Measurements from ENCODE around the gene LGI2. TPM values are rescaled to one million over a fixed set of nuclear protein-coding genes. Genes with fewer than 3 reads are reported as not detected.
A peak's percentile ranks its signal among the peaks of the same experiment; 100 is the strongest.

The LGI2 gene
- total RNA-seq, 2 donors from 2014 or later, result 0.05 to 2.8 TPM

DNA sequence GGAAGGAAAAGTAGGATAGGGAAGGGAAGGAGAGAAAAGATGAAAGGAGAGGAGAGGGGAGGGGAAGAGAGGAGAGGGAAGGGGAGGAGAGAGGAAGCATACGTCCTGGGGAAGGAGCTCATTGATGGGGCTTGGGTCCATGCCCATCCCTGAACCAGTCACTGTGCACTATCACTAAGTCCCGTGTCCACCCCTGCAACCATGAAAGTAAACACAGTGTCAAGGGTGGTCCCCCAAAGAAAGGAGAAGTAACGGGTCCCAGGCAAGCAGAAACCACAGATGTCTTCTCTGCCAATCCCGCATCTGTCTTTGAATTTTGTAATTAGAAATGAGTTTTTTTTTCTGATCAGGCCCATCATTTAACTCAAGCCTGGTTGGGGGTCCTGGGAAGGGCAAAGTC lies 55.2 kb downstream of the LGI2 start:
- Histone ChIP-seq H3K4me3 (no peak overlapping the region), H3K9me3 (no peaks in the 10 kb centered on the region), H3K4me1 (replicated peaks) (no peaks in the 10 kb centered on the region), H3K36me3 (no peaks in the 10 kb centered on the region), H3K27ac (no peak overlapping the region), H3K27me3 (replicated peaks; ENCODE audit: insufficient read depth) (no peaks in the 10 kb centered on the region)
- intact Hi-C loops (cut with DNase I), result no loop called here
- TF ChIP-seq POLR2AphosphoS5 (IDR thresholded peaks at IDR 0.05), result no peak
- TF ChIP-seq, protein P1, sequence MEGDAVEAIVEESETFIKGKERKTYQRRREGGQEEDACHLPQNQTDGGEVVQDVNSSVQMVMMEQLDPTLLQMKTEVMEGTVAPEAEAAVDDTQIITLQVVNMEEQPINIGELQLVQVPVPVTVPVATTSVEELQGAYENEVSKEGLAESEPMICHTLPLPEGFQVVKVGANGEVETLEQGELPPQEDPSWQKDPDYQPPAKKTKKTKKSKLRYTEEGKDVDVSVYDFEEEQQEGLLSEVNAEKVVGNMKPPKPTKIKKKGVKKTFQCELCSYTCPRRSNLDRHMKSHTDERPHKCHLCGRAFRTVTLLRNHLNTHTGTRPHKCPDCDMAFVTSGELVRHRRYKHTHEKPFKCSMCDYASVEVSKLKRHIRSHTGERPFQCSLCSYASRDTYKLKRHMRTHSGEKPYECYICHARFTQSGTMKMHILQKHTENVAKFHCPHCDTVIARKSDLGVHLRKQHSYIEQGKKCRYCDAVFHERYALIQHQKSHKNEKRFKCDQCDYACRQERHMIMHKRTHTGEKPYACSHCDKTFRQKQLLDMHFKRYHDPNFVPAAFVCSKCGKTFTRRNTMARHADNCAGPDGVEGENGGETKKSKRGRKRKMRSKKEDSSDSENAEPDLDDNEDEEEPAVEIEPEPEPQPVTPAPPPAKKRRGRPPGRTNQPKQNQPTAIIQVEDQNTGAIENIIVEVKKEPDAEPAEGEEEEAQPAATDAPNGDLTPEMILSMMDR (IDR thresholded peaks at IDR 0.05), result no peak
- TF ChIP-seq POLR2A (IDR thresholded peaks at IDR 0.05), result no peak
- 85% methylated on average over 4 of the region's 4 CpGs for WGBS
- no peak for DNase-seq (ENCODE audit: low spot score)

DNA sequence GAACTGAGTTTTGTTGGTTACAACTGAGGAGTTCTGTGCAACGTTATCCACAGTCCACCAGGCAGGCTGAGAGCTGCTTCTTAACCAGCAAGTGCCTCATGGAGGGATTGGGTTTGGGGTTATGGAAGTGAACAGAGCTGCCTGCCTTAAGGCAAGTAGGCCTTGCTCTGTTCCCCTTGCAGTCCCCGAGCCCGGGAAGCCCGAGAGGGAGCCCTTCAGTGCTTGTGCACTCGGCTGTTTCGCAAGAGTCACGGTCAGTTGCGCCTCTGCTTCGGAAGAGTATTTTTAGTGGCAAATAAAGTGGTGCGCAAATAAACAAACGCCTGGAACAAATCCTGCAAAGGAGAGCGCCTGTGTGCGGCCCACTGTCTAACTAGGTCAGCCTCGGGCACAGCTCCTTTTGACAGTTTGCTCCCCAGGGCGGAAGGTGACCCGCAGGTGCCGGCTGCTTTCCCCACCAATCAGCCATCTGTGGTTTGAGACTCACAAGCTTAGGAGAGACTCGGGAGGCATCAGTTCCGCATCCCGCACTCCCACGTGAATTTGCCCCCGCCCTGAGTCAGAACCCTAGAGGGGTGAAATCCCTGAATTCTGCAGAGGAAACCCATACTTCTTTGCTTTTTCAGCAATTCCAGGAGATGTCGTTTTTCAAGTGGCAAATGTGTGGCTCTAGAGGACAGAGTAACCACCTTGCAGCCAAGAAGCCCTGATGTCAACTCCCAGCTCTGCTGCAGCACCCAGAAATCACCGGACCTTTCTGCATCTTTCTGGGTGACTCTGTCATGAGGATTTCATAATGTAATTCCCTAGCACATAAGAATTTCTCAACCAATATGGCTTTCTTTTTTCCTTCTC lies 56.8 kb downstream of the LGI2 start:
- intact Hi-C loops (cut with DNase I), result no loop called here
- Histone ChIP-seq H3K4me1 (replicated peaks) (no peaks in the 10 kb centered on the region), H3K27ac (no peak overlapping the region), H3K27me3 (replicated peaks; ENCODE audit: insufficient read depth) (no peaks in the 10 kb centered on the region), H3K4me3 (no peak overlapping the region), H3K9me3 (no peaks in the 10 kb centered on the region), H3K36me3 (no peaks in the 10 kb centered on the region)
- peak; percentile 54 for DNase-seq (ENCODE audit: low spot score)
- peak; percentile 29 for TF ChIP-seq POLR2AphosphoS5 (IDR thresholded peaks at IDR 0.05)
- TF ChIP-seq POLR2A (IDR thresholded peaks at IDR 0.05), result no peak
- 66% methylated on average over 24 of the region's 24 CpGs for WGBS

DNA sequence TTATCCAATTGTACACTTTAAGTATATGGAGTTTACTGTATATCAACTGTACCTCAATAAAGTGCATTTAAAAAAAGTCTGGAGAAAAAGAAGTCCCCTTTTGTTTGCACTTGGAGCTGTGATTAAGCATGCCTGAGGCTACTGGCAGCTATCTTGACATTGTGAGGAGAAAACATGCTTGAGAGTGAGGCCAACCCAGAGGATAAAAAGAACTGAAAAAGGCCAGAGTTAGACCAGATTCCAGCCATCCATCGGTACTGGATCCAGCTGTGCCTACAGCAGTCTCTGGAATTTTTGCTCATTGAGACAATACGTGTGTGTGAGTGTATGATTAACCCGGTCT lies 57.4 kb downstream of the LGI2 start:
- Histone ChIP-seq H3K27me3 (replicated peaks; ENCODE audit: insufficient read depth) (no peaks in the 10 kb centered on the region), H3K4me1 (replicated peaks) (no peaks in the 10 kb centered on the region), H3K27ac (no peak overlapping the region), H3K9me3 (no peaks in the 10 kb centered on the region), H3K36me3 (no peaks in the 10 kb centered on the region), H3K4me3 (no peak overlapping the region)
- TF ChIP-seq POLR2AphosphoS5 (IDR thresholded peaks at IDR 0.05), result peak; percentile 6
- TF ChIP-seq, protein P1 (IDR thresholded peaks at IDR 0.05), result no peak
- 24% methylated on average over 3 of the region's 3 CpGs for WGBS
- DNase-seq (ENCODE audit: low spot score), result peak; percentile 48
- intact Hi-C loops (cut with DNase I), result no loop called here

DNA sequence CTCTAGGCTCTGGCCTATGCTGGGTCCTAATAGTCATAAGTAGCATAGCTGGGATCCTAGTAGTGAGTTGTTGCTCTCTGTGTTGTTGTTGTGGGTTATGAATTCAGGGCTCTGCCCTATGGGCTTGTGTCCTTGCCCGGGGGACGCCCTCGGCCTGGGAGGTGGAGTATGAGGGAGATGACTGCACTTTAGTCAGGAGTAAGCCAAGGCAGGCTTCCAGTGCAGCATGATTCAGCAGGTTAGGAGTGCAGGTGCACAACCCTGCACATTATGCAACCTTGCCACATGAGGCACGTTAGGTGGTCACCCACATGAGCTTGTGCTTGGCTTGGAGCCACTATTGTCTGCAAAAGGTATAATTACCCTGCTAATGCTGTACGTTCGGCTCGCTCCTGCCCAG lies 59.6 kb downstream of the LGI2 start:
- Histone ChIP-seq H3K27ac (no peak overlapping the region), H3K4me3 (no peak overlapping the region), H3K27me3 (replicated peaks; ENCODE audit: insufficient read depth) (no peaks in the 10 kb centered on the region), H3K36me3 (no peaks in the 10 kb centered on the region), H3K9me3 (no peaks in the 10 kb centered on the region), H3K4me1 (replicated peaks) (no peaks in the 10 kb centered on the region)
- TF ChIP-seq POLR2AphosphoS5 (IDR thresholded peaks at IDR 0.05) (no peak), POLR2A (IDR thresholded peaks at IDR 0.05) (no peak)
- TF ChIP-seq, protein P1 (IDR thresholded peaks at IDR 0.05), result no peak
- WGBS, result 57% methylated on average over 7 of the region's 7 CpGs
- intact Hi-C loops (cut with DNase I), result no loop called here
- DNase-seq (ENCODE audit: low spot score), result no peak

DNA sequence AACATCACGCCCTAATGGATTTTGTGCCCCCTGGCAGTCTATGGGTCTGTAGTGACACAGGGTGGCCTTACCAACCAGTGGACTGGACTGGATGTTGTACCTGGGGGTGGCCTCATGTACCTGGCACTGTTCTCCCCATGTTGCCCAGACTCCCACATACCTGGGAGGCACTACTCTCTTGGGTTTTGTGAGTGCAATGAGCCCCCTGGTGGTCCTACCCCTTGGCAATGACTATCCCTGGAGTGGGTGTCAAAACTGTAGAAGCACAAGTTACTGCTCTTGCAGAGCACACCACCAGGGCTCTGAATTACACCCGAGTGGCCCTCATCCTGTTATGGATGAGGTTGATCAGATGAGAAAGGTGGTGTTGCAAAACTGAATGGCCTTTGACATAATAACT lies 60.1 kb downstream of the LGI2 start:
- 96% methylated on average over 2 of the region's 2 CpGs for WGBS
- Histone ChIP-seq H3K36me3 (no peaks in the 10 kb centered on the region), H3K27ac (no peak overlapping the region), H3K4me1 (replicated peaks) (no peaks in the 10 kb centered on the region), H3K27me3 (replicated peaks; ENCODE audit: insufficient read depth) (no peaks in the 10 kb centered on the region), H3K9me3 (no peaks in the 10 kb centered on the region), H3K4me3 (no peak overlapping the region)
- intact Hi-C loops (cut with DNase I), result no loop called here
- TF ChIP-seq POLR2AphosphoS5 (IDR thresholded peaks at IDR 0.05), result no peak
- DNase-seq (ENCODE audit: low spot score), result no peak

DNA sequence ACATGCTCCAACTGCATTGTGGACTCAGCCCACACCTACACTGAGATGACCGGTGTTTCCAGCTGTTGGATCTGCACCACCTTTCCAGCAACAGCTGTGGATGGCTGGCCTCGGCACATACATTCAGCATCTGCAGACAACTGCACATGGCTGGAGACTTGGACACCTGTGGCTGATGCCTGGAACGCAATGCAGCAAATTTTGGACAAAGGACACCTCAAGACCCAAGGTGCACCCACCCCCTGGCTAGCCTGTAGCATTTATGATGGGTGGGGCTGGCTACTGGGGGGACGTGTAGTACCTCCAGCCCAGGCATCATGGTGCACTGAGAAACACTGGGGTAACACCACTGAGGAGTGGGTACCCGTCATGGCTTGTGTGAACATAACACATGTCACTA lies 60.6 kb downstream of the LGI2 start:
- Histone ChIP-seq H3K4me3 (no peak overlapping the region), H3K27ac (no peak overlapping the region), H3K4me1 (replicated peaks) (no peaks in the 10 kb centered on the region), H3K9me3 (no peaks in the 10 kb centered on the region), H3K27me3 (replicated peaks; ENCODE audit: insufficient read depth) (no peaks in the 10 kb centered on the region), H3K36me3 (no peaks in the 10 kb centered on the region)
- no peak for DNase-seq (ENCODE audit: low spot score)
- 92% methylated on average over 5 of the region's 5 CpGs for WGBS
- intact Hi-C loops (cut with DNase I), result no loop called here
- TF ChIP-seq POLR2A (IDR thresholded peaks at IDR 0.05), result no peak

All from prostate gland (tissue), 2 donors.